Measurements from ENCODE around the gene NCBP3. TPM values are rescaled to one million over a fixed set of nuclear protein-coding genes. Genes with fewer than 3 reads are reported as not detected.
"Not testable (repeated sequence)": the region's sequence is repeated elsewhere in the genome, so short reads cannot be mapped to it uniquely, and the experiment has no call there.

NCBP3 gene
- total RNA-seq, 1 donor from 2014 or later: 133 TPM

DNA sequence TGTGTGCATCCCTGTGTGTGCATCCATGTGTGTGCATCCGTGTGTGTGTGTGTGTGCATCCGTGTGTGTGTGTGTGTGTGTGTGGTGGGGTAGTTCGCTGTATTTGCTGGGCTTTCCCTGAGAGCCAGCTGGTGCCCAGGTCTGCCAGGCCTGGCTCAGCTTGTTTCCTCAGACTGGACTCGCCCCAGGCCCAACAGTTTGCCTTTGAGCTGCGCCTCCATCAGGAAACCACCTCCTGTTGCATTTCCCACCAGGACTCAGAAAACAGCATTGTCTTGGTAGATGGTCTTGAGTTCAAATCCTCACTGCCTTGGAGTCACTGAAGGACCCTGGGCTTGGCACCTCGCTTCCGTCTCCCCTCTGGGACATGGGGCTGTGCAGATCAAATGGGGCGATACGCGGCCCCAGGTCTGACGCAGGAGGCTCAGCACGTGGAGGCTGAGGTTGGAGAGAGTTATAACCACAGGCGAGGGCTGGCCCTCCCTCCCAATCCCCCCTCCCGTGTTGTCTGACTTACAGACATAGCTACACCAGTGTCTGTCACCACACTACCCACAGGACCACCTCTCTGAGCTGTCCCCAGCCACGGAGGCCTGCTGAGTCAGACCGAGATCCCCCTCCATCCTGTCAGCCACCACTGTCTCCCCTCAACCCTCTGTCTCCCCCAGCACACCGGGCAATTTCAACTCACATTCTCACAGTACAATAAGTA is 49.8 kb downstream of the NCBP3 start:
- TF ChIP-seq, protein P1, sequence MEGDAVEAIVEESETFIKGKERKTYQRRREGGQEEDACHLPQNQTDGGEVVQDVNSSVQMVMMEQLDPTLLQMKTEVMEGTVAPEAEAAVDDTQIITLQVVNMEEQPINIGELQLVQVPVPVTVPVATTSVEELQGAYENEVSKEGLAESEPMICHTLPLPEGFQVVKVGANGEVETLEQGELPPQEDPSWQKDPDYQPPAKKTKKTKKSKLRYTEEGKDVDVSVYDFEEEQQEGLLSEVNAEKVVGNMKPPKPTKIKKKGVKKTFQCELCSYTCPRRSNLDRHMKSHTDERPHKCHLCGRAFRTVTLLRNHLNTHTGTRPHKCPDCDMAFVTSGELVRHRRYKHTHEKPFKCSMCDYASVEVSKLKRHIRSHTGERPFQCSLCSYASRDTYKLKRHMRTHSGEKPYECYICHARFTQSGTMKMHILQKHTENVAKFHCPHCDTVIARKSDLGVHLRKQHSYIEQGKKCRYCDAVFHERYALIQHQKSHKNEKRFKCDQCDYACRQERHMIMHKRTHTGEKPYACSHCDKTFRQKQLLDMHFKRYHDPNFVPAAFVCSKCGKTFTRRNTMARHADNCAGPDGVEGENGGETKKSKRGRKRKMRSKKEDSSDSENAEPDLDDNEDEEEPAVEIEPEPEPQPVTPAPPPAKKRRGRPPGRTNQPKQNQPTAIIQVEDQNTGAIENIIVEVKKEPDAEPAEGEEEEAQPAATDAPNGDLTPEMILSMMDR (IDR thresholded peaks at IDR 0.05; ENCODE audit: partially characterized antibody, unreplicated experiment): no peak
- H3K36me3 Mint-ChIP-seq (ENCODE audit: unreplicated experiment): no peaks in the 10 kb centered on the region
- peaks cover 2% of the 10 kb centered on the region for H3K9me3 Mint-ChIP-seq (ENCODE audit: unreplicated experiment)
- H3K27me3 Mint-ChIP-seq (ENCODE audit: unreplicated experiment): peaks cover 9% of the 10 kb centered on the region
- H3K4me3 Mint-ChIP-seq (ENCODE audit: unreplicated experiment): no peak overlapping the region
- no peaks in the 10 kb centered on the region for H3K4me1 Mint-ChIP-seq (ENCODE audit: low read depth, unreplicated experiment)
- no peak for DNase-seq
- no peak overlapping the region for H3K27ac Mint-ChIP-seq (ENCODE audit: unreplicated experiment)

DNA sequence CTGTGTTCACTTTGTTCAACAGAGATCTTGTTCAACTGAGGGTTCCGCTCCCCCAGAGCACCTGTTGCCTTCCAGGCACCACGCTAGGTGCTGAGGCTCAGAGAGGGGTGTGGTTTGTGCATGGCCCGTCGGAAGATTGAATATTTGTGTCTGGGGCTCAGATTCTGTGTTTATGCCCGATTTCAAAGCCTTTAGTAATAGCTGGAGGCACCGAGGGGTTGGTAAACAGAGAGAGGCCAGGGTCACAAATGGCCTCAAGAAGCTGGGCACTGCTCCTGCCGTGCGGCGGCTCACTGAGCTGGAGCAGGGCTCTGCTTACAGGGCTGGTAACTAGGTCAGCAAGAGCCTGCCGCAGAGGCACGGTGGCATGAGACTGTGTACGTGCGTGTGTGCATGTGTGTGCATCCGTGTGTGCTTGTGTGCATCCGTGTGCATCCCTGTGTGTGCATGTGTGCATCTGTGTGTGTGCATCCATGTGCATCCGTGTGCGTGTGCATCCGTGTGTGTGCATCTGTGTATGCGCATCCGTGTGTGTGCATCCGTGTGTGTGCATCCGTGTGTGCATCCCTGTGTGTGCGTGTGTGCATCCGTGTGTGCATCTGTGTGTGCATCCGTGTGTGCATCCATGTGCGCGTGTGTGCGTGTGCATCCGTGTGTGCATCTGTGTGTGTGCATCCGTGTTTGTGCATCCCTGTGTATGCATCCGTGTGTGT is 50.5 kb downstream of the NCBP3 start:
- Mint-ChIP-seq H3K9me3 (ENCODE audit: unreplicated experiment) (peaks cover 2% of the 10 kb centered on the region), H3K4me3 (ENCODE audit: unreplicated experiment) (no peak overlapping the region), H3K36me3 (ENCODE audit: unreplicated experiment) (no peaks in the 10 kb centered on the region), H3K4me1 (ENCODE audit: low read depth, unreplicated experiment) (no peaks in the 10 kb centered on the region), H3K27ac (ENCODE audit: unreplicated experiment) (no peak overlapping the region), H3K27me3 (ENCODE audit: unreplicated experiment) (peaks cover 9% of the 10 kb centered on the region)
- no peak for DNase-seq
- TF ChIP-seq, protein P1 (IDR thresholded peaks at IDR 0.05; ENCODE audit: partially characterized antibody, unreplicated experiment): no peak

DNA sequence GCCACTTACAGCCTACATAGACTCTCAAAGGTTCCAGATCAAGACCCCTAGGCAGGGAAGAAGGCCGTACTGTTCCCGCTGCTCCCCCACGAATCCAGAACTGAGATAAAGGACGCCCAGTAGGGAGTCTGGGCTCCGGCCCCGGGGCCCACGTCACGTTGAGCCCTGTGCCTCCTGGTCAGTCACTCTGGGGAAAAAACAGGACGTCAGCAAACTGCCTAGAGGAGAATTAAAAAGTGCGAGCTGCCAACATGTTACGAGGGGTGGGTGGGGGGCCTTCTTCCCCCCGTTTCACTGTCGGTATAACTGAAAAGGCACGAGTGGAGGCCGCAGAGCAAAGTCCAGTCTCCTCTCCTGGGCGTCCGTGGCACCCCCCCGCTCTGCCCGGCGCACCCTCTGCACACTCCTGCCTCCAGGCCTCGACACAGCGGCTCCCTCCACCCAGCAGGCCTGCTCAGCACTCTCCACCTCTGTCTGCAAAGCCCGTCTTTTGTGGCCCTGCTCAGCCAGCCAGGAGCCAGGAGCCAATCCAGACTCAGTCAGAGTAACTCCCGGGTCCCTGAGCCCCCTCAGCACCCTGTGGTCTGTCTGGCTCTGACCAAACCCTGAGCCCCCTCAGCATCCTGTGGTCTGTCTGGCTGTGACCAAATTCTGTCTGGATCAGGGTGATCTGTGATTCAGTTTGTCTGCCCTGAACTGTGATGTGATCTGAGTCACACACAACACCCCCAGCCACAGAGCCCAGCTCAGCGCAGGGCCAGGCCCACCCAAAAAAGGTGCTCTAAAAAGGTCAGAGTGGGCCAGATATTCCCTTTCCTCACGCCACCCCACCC is 51.3 kb downstream of the NCBP3 start:
- Mint-ChIP-seq H3K4me3 (ENCODE audit: unreplicated experiment) (no peak overlapping the region), H3K27me3 (ENCODE audit: unreplicated experiment) (peaks cover 9% of the 10 kb centered on the region), H3K36me3 (ENCODE audit: unreplicated experiment) (no peaks in the 10 kb centered on the region), H3K9me3 (ENCODE audit: unreplicated experiment) (peaks cover 1% of the 10 kb centered on the region), H3K27ac (ENCODE audit: unreplicated experiment) (no peak overlapping the region), H3K4me1 (ENCODE audit: low read depth, unreplicated experiment) (no peaks in the 10 kb centered on the region)
- TF ChIP-seq, protein P1 (IDR thresholded peaks at IDR 0.05; ENCODE audit: partially characterized antibody, unreplicated experiment): no peak
- DNase-seq: no peak

DNA sequence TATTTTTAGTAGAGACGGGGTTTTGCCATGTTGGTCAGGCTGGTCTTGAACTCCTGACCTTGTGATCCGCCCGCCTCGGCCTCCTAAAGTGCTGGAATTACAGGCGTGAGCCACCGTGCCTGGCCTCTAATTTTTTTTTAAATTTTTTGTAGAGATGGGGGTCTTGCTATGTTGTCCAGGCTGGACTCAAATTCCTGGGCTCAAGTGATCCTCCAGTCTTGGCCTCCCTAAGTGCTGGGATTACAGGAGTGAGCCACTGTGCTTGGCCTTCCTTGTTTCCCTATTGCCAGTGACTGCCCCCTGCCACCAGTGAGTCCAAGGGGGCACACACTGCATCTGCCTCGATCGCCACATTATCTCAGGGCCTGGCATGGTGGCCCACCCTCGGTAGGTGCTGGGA is 51.9 kb downstream of the NCBP3 start:
- H3K27me3 Mint-ChIP-seq (ENCODE audit: unreplicated experiment); H3K4me3 Mint-ChIP-seq (ENCODE audit: unreplicated experiment); H3K9me3 Mint-ChIP-seq (ENCODE audit: unreplicated experiment); H3K36me3 Mint-ChIP-seq (ENCODE audit: unreplicated experiment); H3K27ac Mint-ChIP-seq (ENCODE audit: unreplicated experiment); H3K4me1 Mint-ChIP-seq (ENCODE audit: low read depth, unreplicated experiment); DNase-seq: not testable (repeated sequence)

DNA sequence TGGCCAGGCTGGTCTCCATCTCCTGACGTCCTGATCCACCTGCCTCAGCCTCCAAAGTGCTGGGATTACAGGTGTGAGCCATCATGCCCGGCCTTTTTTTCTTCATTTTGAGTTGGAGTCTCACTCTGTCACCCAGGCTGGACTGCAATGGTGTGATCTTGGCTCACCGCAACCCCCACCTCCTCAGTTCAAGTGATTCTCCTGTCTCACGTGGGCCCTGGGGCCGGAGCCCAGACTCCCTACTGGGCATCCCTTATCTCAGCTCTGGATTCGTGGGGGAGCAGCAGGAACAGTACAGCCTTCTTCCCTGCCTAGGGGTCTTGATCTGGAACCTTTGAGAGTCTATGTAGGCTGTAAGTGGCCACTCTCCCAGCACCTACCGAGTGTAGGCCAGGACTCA is 52.8 kb downstream of the NCBP3 start:
- H3K9me3 Mint-ChIP-seq (ENCODE audit: unreplicated experiment); H3K4me1 Mint-ChIP-seq (ENCODE audit: low read depth, unreplicated experiment); H3K4me3 Mint-ChIP-seq (ENCODE audit: unreplicated experiment); DNase-seq; H3K36me3 Mint-ChIP-seq (ENCODE audit: unreplicated experiment); H3K27me3 Mint-ChIP-seq (ENCODE audit: unreplicated experiment); H3K27ac Mint-ChIP-seq (ENCODE audit: unreplicated experiment): not testable (repeated sequence)

Measured in glutamatergic neuron (in vitro differentiated cells).